Aorta (tissue), 5 donors: ENCODE measurements around the gene KIF21B. TPM values are rescaled to one million over a fixed set of nuclear protein-coding genes. Genes with fewer than 3 reads are reported as not detected.

ENCODE experiments used
- ATAC-seq: fragments of 200-7000 bp; cut with Tn5 transposase; one replicate; pipeline ENCODE4 v1.9.1; 2022; ENCODE audit warnings: moderate library complexity; ENCODE audit not compliant: low FRiP score
- DNase-seq, 2 donors: peaks; one replicate each; pipeline ENCODE4 v3.0.0-alpha.2; 2020
- H3K27ac ChIP-seq, 2 donors: one replicate each; pipeline ENCODE4 v1.5.1; 2013; ENCODE audit warnings: low read length in 2 of 2, mild to moderate bottlenecking in 2 of 2, moderate library complexity in 2 of 2, control low read depth in 1 of 2, inconsistent platforms in 1 of 2, low read depth in 1 of 2
- H3K27me3 ChIP-seq, 2 donors: one replicate each; pipeline ENCODE4 v1.6.1; 2013; ENCODE audit warnings: control low read depth in 1 of 2, low read length in 1 of 2, mild to moderate bottlenecking in 1 of 2, moderate library complexity in 1 of 2; ENCODE audit not compliant: insufficient read depth in 2 of 2, control insufficient read depth in 1 of 2
- H3K36me3 ChIP-seq, 2 donors: one replicate each; pipeline ENCODE4 v1.6.1; 2013; ENCODE audit warnings: control low read depth in 1 of 2, low read length in 1 of 2, mild to moderate bottlenecking in 1 of 2; ENCODE audit not compliant: insufficient read depth in 2 of 2, control insufficient read depth in 1 of 2
- H3K4me1 ChIP-seq, 2 donors: one replicate each; pipeline ENCODE4 v1.6.1; 2013; ENCODE audit warnings: low read length in 2 of 2, control low read depth in 1 of 2, mild to moderate bottlenecking in 1 of 2, moderate library complexity in 1 of 2; ENCODE audit not compliant: insufficient read depth in 2 of 2, control insufficient read depth in 1 of 2
- H3K4me3 ChIP-seq, 2 donors: one replicate each; pipeline ENCODE4 v1.5.1; 2013; ENCODE audit warnings: low read length in 2 of 2, control low read depth in 1 of 2, mild to moderate bottlenecking in 1 of 2
- H3K9me3 ChIP-seq: one replicate; pipeline ENCODE4 v1.6.1; 2013; ENCODE audit warnings: mild to moderate bottlenecking, low read length; ENCODE audit not compliant: control insufficient read depth
- WGBS, 2 donors: extraction: QIAGEN DNeasy Blood & Tissue Kit; methylation state at CpG; one replicate each; pipeline ENCODE4 v1.1.7; 2013; 5-methylcytosine and 5-hydroxymethylcytosine counted together
- intact Hi-C, 2 donors: fragments of 100-400 bp; cut with DNase I; formaldehyde crosslinking; loops; one replicate each; pipeline versions ENCODE4 v1.14.2 to v1.15.0; 2022
- polyA plus RNA-seq, 2 donors: library from polyadenylated mRNA; stranded (reverse); fragments of 200-250 nt; gene quantifications; one replicate each; pipeline ENCODE4 v1.2.3, GENCODE V29; 2013
- total RNA-seq, 2 donors: library from RNA; stranded (reverse); fragmentation: NEBNext Ultra II Directional; extraction: Animal tissue kit (Norgen Biotek cat#: 25700); gene quantifications; one replicate each; pipeline ENCODE4 v1.2.1, GENCODE V29; 2021
- donor health status: healthy with polysubstance abuse.
- donor health status: Bipolar disorder and iron deficiency.
- donor health status: DM: no; HTN: no; CAD: no.
- donor health status: DM: no; HTN: no; CAD: no.
- donor health status: DM: yes; HTN: yes; CAD: no.

KIF21B gene
- total and polyA plus RNA-seq, 4 donors: 0.31 to 4.6 (median 2.3) TPM

- ATAC-seq (no peak), DNase-seq (no peak)
- intact Hi-C loops: no loop called here
- H3K27ac ChIP-seq: no peak overlapping the region
- no peaks in the 10 kb centered on the region for H3K9me3 ChIP-seq
- no peaks in the 10 kb centered on the region for H3K36me3 ChIP-seq
- no peaks in the 10 kb centered on the region for H3K4me1 ChIP-seq
- H3K27me3 ChIP-seq: no peaks in the 10 kb centered on the region
- H3K4me3 ChIP-seq: no peak overlapping the region
- WGBS, 2 donors: 92 to 93% methylated on average over 9 of the region's 9 CpGs
These were observed 101.9 kb downstream of the KIF21B start for GRCh38 chr1:200921571-200922110.

Other genes starting within 250 kb of the KIF21B start
- not detected for gene GPR25, start 150.7 kb downstream of the KIF21B start, total RNA-seq
- gene GPR25, start 150.7 kb downstream of the KIF21B start, polyA plus RNA-seq: not detected
- under 1 TPM; 0.36 to 0.45 TPM for gene INAVA, start 128.8 kb downstream of the KIF21B start, total RNA-seq
- gene INAVA, start 128.8 kb downstream of the KIF21B start, polyA plus RNA-seq: 10 to 100 TPM in 1 of 2 donors, under 1 TPM in 1; 0.46 to 23.3 TPM
- gene CACNA1S, start 88.7 kb upstream of the KIF21B start, total RNA-seq: not detected
- gene CACNA1S, start 88.7 kb upstream of the KIF21B start, polyA plus RNA-seq: not detected
- gene ASCL5, start 103.5 kb upstream of the KIF21B start, total RNA-seq: not detected
- gene ASCL5, start 103.5 kb upstream of the KIF21B start, polyA plus RNA-seq: under 1 TPM in 1 of 2 donors, not detected in 1; 0.28 TPM
- gene TMEM9, start 130.8 kb upstream of the KIF21B start, total RNA-seq: 10 to 100 TPM; 36.3 to 47.4 TPM
- 10 to 100 TPM; 43.1 to 77.7 TPM for gene TMEM9, start 130.8 kb upstream of the KIF21B start, polyA plus RNA-seq
- under 1 TPM; 0.12 to 0.19 TPM for gene IGFN1, start 167.1 kb upstream of the KIF21B start, total RNA-seq
- under 1 TPM; 0.03 to 0.50 TPM for gene IGFN1, start 167.1 kb upstream of the KIF21B start, polyA plus RNA-seq